K562 (cell line): ENCODE data around the gene ACADM. TPM values are rescaled to one million over a fixed set of nuclear protein-coding genes. Genes with fewer than 3 reads are reported as not detected.
A peak's percentile ranks its signal among the peaks of the same experiment; 100 is the strongest.

Source experiments
- ESRRA ChIP-seq: fragments of 450-650 bp; IDR thresholded peaks from 2 replicates; pipeline ENCODE4 v1.6.1; 2014; ENCODE audit warnings: low read depth, mild to moderate bottlenecking, moderate library complexity, borderline replicate concordance
- ETV6 ChIP-seq, 3 experiments: fragments of 150-350 bp in 1 of 3; sonication (generic) in 1 of 3; formaldehyde crosslinking in 1 of 3; IDR thresholded peaks; 2 replicates each; pipeline versions ENCODE4 v1.6.1 to v1.8.0; 2014 to 2022; ENCODE audit warnings: borderline replicate concordance in 2 of 3, low read depth in 2 of 3, antibody characterized with exemption in 1 of 3, low read length in 1 of 3, mild to moderate bottlenecking in 1 of 3, missing genetic modification reagents in 1 of 3
- GTF2B ChIP-seq: IDR thresholded peaks from 2 replicates; pipeline ENCODE4 v1.6.1; 2011; ENCODE audit not compliant: insufficient read length; ENCODE audit errors: extremely low read depth
- HNRNPK ChIP-seq: fragments of 200-400 bp; formaldehyde crosslinking; IDR thresholded peaks from one replicate; pipeline ENCODE4 v1.6.1; 2018; ENCODE audit warnings: mild to moderate bottlenecking, low read depth, low read length; ENCODE audit not compliant: poor library complexity, severe bottlenecking
- KDM5B ChIP-seq: fragments of 200-600 bp; sonication (generic); IDR thresholded peaks from 2 replicates; pipeline ENCODE4 v1.6.1; 2012; ENCODE audit warnings: low read depth, mild to moderate bottlenecking, moderate library complexity, low read length, control low read depth, inconsistent platforms; ENCODE audit not compliant: insufficient replicate concordance
- MAFG ChIP-seq: fragments of 450-650 bp; conservative IDR thresholded peaks from 2 replicates; pipeline ENCODE4 v1.6.1; 2016; ENCODE audit warnings: missing genetic modification characterization, missing compliant biosample characterization
- REST ChIP-seq, 2 experiments: fragments of 450-650 bp; formaldehyde crosslinking in 1 of 2; IDR thresholded peaks; 2 replicates each; pipeline versions ENCODE4 v1.4.0 to v1.6.1; 2014 to 2020; ENCODE audit warnings: mild to moderate bottlenecking in 2 of 2, borderline replicate concordance in 1 of 2, low read depth in 1 of 2
- SMAD2 ChIP-seq: fragments of 150-350 bp; IDR thresholded peaks from 2 replicates; pipeline ENCODE4 v1.6.1; 2014; ENCODE audit warnings: low read depth, mild to moderate bottlenecking, low read length
- SPI1 ChIP-seq: IDR thresholded peaks from 2 replicates; pipeline ENCODE4 v1.6.1; 2011; ENCODE audit warnings: low read depth, low read length, control low read depth, borderline replicate concordance
- TCFL5 ChIP-seq: fragments of 250-450 bp; sonication (Bioruptor Pico); conservative IDR thresholded peaks from 2 replicates; pipeline ENCODE4 v1.6.1; 2021; ENCODE audit warnings: mild to moderate bottlenecking, moderate library complexity, matching md5 sums
- ZNF583 ChIP-seq: fragments of 250-450 bp; sonication (Bioruptor Pico); IDR thresholded peaks from 2 replicates; pipeline ENCODE4 v1.4.0; 2020
- polyA plus RNA-seq, 8 experiments: library from polyadenylated mRNA; depleted of rRNA in 4 of 8; stranded (reverse) in 5 of 8; unstranded in 3 of 8; fragments of >200 nt; fragmentation: Nextera tagmentation in 2 of 8; fragmentation: Illumina TruSeq in 1 of 8; extraction: Ambion mirVana in 2 of 8; extraction: Trizol in 1 of 8; gene quantifications; 2 replicates each; pipeline versions ENCODE4 v1.2.1 to v1.2.3, GENCODE V29; 2011 to 2014; ENCODE audit warnings: inconsistent platforms in 1 of 8, missing spikeins in 1 of 8
- total RNA-seq, 7 experiments: library from RNA; depleted of rRNA in 6 of 7; stranded (reverse); fragments of >200 nt in 6 of 7; fragmentation: Illumina TruSeq in 2 of 7; extraction: Trizol in 2 of 7; gene quantifications; 2 replicates each; pipeline versions ENCODE4 v1.2.1 to v1.2.3, GENCODE V29; 2011 to 2021; ENCODE audit warnings: low replicate concordance in 1 of 7
- TF ChIP-seq, protein P1 (sequence below): fragments of 250-450 bp; sonication (Bioruptor Pico); IDR thresholded peaks from 2 replicates; pipeline ENCODE4 v1.8.0; 2021; ENCODE audit warnings: moderate library complexity, mild to moderate bottlenecking, inconsistent platforms
- TF ChIP-seq, protein P2 (sequence below): fragments of 250-450 bp; sonication (Bioruptor Pico); IDR thresholded peaks from 2 replicates; pipeline ENCODE4 v1.4.0; 2020

ACADM gene
- total and polyA plus RNA-seq, 9 of the 15 experiments (the other 6 are each of a cell fraction or from before 2014, with no cell fraction given) = 82.5 to 156 (median 123) TPM

- TF ChIP-seq REST (IDR thresholded peaks at IDR 0.05; ENCODE audit: borderline replicate concordance) (no peak), REST (CRISPR knock-in tag; IDR thresholded peaks at IDR 0.05; ENCODE audit: low read depth) (peak; percentile 72), ESRRA (no peak), ZNF583 (CRISPR knock-in tag) (no peak), HNRNPK (no peak), ETV6 (IDR thresholded peaks at IDR 0.05; ENCODE audit: borderline replicate concordance in 1 of 2, low read depth in 2 of 2, low read length in 1 of 2) (no peak), ETV6 (CRISPR knock-in tag; IDR thresholded peaks at IDR 0.05; ENCODE audit: borderline replicate concordance) (no peak), TCFL5 (CRISPR knock-in tag) (no peak), MAFG (tag) (no peak), KDM5B (peak; percentile 34), SPI1 (no peak), SMAD2 (no peak), GTF2B (no peak)
- TF ChIP-seq, protein P1, sequence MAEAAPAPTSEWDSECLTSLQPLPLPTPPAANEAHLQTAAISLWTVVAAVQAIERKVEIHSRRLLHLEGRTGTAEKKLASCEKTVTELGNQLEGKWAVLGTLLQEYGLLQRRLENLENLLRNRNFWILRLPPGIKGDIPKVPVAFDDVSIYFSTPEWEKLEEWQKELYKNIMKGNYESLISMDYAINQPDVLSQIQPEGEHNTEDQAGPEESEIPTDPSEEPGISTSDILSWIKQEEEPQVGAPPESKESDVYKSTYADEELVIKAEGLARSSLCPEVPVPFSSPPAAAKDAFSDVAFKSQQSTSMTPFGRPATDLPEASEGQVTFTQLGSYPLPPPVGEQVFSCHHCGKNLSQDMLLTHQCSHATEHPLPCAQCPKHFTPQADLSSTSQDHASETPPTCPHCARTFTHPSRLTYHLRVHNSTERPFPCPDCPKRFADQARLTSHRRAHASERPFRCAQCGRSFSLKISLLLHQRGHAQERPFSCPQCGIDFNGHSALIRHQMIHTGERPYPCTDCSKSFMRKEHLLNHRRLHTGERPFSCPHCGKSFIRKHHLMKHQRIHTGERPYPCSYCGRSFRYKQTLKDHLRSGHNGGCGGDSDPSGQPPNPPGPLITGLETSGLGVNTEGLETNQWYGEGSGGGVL (CRISPR knock-in tag) = no peak
- TF ChIP-seq, protein P2, sequence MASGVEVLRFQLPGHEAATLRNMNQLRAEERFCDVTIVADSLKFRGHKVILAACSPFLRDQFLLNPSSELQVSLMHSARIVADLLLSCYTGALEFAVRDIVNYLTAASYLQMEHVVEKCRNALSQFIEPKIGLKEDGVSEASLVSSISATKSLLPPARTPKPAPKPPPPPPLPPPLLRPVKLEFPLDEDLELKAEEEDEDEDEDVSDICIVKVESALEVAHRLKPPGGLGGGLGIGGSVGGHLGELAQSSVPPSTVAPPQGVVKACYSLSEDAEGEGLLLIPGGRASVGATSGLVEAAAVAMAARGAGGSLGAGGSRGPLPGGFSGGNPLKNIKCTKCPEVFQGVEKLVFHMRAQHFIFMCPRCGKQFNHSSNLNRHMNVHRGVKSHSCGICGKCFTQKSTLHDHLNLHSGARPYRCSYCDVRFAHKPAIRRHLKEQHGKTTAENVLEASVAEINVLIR (CRISPR knock-in tag) = 0 out of 2 replicates have a peak, but pooled peaks have one; percentile 6
These were observed 72.1 kb downstream of the ACADM start, which contains the start of gene MSH4 (continued) for GRCh38 chr1:75796376-75797272.
